HG03457 (cell line): Measurements from ENCODE around the gene RPS6KC1.
"Not testable (repeated sequence)": the region's sequence is repeated elsewhere in the genome, so short reads cannot be mapped to it uniquely, and the experiment has no call there.

ENCODE experiments used
- ATAC-seq: cut with Tn5 transposase; IDR thresholded peaks from one replicate; pipeline ENCODE4 v1.9.1; 2021; ENCODE audit warnings: moderate number of reproducible peaks; ENCODE audit not compliant: unreplicated experiment

RPS6KC1 gene

DNA sequence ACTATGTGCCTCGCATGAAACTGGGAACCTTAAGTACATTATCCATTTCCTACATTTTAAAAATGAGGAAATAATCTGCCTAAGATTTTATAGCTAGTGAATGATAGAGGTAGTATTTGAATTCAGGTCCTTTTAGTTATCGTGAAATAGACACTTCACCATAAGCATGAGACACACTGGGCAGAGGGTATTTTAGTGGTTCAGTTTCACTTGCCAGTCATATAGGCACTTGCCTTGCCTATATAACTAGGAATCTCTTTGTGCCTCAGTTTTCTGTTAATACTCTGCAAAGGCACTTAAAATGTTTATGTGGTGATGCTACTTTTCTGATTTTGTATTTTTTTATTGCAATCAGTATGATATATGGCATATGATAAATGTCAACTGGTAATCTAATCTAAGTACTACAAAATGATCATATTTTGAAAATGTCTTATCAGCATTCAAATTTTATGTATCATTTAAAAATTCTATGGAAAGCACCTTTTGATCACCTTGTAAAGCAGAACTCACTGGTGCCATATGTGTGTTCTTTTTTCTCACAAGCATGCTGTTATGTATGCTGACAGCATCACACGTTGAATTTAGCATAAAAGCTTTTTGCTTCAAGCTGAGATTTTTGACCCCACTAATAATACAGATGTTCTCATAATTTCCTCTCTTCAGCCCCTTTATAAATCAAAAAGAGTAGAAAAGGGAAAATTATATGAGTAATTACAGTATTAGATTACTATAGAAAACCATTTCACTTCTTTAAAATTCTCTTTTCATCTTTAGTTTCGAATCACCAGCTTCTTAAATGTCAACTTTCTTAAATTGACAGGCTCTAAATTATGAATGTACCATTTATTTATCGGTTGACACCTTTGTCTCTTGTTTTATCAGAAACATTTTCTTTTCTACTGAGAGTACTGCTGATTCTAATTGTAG lies 52.6 kb downstream of the RPS6KC1 start:
- peak; percentile 51 for ATAC-seq

DNA sequence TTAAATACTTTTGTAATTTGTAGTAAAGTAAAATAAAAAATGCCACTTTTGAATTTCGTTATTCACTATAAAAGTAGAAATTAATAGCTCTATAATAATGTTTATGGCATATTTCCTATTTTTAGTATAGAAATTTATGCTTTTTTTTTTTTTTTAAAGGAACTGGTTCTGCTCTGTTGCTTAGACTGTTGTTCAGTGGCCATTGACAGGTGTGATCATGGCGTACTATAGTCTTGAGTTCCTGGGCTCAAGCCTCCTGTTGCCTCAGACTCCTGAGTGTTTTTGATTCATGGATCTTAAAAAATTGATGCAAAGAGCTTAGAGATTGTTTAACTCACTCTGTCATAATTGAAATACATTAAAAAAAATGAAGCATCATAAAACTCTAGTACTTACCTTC lies 53.6 kb downstream of the RPS6KC1 start:
- ATAC-seq = no peak

DNA sequence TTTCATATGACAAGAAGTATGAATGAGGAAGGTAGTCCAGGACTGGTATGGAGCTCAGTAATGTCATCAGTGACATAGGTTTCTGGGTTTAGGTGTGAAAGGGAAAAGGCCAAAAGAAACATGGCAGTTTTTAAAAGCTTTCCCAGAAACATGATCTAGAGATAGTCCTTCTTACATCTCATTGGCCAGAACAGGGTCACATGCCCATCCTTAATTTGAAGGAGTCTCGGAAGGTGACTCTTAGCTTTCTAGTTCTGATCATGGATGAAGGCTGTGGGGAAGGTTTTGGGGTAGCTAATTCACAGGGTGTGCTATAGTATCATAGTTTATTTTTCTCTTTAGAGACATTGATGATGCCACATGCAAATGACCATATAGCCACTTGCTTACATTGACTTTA lies 55.3 kb downstream of the RPS6KC1 start:
- no peak for ATAC-seq

DNA sequence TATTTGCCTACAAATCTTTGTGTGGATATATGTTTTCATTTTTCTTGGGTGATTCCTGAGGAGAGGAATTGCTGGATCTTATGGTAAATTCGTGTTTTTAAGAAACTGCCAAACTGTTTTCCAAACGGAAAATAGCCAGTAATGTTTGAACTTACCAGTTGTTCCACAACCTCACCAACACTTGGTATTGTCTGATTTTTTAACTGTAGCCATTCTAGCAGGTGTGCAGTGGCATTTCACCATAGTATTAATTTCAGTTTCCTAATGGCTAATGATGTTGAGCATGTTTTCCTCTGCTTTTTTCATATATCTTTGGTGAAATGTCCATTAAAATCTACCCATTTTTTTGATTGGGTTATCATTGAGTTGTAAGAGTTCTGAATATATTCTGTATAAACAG lies 56.6 kb downstream of the RPS6KC1 start:
- no peak for ATAC-seq

DNA sequence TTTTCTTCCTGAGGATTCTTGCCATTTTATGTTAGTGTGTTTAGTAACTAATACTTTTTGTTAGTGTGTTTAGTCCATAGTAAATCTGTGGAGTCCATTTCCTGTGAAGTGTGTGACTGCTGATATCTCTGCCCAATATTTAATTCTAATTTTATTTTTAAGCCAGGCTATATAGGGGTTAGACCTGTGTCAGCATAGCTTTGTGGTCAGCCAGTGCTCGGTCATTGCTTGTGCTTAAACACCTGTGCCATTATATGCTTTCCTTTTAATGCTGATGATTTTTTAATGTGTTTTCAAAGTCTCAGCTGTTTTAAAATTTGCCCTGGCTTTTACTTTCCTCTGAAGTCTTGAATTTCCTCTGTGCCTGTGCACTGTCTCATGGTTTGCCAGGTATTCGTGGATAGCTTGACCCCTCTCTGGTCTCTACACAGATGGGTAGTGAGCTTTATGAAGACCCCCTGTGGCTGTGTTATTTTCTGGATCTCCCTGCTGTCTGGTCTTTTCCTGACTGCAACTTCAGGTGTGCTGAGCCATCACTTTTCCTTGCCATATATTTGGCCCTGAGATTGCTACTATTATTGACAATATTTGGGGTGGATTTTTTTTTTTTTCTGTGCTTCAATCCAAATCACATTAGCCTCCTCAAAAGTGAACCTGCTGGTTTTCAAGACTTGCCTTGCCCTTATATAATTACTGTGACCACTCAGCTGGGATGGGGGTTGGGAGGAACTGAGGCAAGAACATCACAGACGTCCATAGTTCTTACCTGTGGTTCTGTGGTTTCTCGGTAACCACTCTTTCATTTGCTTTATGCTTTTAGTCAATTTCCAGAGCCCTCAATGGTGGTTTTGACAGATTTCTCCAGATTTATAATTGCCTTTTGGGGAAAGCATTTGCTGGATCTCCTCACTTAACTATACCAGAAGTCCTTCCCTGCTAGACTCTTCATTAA lies 59.6 kb downstream of the RPS6KC1 start:
- peak; percentile 84 for ATAC-seq

DNA sequence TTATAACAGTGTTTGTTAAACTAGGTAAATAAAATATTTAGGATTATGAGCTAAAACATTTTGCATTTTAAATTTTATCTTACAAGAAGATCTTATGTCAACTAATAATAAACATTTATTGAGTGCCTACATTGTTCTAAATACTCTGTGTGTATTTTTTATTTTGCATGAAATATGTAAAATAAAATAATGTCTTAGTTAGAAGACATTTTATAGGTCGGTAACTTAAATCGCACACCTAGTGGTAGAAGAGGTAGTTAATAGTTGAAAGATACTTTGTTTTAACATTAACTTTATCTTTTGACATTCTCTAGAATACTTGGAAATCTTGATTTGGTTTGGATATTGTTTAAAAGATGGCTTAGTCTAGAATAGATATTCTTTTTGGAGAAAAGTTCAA lies 60.5 kb downstream of the RPS6KC1 start:
- no peak for ATAC-seq

DNA sequence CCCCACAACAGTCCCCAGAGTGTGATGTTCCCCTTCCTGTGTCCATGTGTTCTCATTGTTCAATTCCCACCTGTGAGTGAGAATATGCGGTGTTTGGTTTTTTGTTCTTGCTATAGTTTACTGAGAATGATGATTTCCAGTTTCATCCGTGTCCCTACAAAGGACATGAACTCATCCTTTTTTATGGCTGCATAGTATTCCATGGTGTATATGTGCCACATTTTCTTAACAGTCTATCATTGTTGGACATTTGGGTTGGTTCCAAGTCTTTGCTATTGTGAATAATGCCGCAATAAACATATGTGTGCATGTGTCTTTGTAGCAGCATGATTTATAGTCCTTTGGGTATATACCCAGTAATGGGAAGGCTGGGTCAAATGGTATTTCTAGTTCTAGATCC lies 61.7 kb downstream of the RPS6KC1 start:
- not testable (repeated sequence) for ATAC-seq

DNA sequence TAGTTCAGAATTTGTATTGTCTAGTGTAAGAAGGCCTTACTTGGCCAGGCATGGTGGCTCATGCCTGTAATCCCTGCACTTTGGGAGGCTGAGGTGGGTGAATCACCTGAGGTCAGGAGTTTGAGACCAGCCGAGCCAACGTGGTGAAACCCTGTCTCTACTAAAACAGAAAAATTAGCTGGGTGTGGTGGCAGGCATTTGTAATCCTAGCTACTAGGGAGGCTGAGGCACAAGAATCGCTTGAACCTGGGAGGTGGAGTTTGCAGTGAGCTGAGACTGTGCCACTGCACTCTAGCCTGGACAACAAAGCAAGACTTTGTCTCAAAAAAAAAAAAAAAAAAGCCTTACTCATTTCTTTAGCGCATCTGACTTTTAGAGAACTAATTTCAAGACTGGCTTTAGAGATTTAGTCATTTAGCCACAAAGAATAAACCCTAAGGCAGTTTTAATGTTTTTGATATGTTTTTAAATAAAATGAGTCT lies 66.7 kb downstream of the RPS6KC1 start:
- not testable (repeated sequence) for ATAC-seq

DNA sequence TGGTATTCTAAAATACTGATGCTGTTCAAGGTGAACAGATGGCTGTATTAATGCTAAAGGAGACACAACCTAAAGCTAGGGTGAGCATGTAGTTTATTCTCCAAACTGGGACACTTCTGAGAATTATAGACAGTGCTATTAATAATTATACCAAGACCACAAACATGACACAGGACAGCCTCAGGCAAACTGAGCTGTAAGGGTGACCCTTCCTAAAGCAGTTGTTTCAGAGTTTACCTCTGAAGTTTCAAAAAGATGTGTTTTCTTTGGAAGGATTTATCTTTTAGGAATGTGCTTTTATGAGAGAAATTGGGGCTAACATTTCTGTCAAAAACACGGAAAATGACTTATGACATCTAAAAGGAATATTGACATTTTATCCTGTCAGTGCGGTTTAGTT lies 68.8 kb downstream of the RPS6KC1 start:
- no peak for ATAC-seq

DNA sequence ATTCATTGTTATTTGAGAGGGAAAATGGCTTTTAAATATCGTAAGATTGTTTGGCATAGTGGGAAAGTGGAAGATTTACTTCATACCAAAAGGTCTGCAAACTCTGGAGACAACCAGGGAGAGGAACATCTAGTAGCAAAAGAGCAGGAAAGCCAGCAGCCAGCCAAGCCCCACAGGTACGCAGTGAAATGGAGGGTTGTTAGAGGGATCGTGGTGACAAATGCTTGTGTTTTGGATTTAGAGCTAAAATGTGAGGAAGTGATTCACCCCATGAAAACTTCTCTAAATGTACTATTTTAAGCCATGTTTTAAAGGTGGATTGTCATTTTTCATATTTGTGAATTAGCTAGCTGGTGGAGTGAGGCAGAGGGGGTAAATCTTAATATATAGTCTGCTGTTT lies 69.3 kb downstream of the RPS6KC1 start:
- no peak for ATAC-seq

DNA sequence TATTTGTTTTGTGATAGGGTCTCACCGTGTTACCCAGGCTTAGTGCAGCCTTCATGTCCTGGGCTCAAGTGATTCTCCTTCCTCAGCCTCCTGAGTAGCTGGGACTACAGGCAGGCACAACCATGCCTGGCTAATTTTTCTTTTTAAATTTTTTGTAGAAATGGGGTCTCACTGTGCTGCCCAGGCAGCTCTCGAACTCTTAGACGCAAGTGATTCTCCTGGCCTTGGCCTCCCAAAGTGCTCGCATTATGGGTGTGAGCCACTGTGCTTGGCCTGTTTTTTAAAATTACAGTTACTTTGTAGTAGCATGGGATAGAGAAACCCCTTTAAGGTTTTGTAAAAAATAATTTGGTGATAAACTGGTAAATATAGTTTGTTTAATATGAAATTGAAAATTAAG lies 69.9 kb downstream of the RPS6KC1 start:
- no peak for ATAC-seq

DNA sequence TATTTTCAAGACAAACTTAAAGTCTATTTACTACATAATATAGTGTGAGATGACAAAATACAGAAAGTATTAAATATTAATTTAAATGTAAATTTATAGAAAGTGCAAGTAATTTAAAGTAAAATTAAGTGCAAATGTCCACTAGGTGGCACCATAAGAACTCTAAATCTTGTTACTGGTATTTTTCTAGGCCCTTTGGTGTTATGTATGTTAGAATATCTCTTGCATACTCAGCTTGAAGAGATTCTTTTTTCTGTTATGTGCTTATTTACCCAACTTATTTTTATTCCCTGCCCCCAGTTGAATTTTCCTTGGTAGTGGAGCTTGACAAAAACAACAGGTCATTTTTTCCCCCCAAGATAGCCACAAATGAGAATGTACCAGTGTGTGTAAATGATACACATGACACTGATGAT lies 71.5 kb downstream of the RPS6KC1 start:
- ATAC-seq = no peak

DNA sequence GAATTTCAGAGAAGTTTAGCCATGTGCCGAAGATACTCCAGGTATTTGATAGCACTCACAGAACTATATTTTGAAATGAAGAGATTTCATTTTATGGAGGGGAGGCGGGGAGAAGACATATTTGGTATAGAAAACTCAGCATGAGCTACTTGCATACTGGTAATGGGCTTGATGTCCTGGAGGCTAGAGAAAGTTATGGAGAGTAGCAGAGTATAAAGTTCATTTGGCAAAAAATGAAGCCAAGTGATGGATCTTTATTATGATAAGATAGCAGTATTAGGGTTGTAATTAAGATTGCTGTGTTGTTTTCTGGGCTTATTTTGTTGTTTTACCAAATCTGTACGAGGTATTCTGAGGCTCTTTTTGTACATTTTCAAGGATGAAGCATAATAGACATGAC lies 72.0 kb downstream of the RPS6KC1 start:
- no peak for ATAC-seq

DNA sequence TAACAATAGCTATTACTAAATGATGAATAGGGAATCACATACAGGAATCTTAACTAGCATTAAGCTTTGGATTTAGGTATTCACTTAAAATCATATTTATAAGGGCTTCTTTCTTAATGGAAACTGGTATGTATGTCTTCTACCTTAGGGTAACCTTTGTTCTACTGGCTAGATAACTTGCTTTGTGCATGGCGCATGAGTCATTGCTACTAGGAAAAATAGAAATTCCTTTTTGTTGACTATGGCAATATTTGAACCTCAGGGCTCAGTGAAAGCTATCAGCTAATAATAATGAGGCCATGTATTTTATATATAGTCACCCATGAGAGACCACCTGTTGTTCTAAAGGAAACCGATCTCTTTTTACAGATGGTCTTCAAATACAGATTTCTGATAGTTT lies 72.5 kb downstream of the RPS6KC1 start:
- ATAC-seq = no peak

DNA sequence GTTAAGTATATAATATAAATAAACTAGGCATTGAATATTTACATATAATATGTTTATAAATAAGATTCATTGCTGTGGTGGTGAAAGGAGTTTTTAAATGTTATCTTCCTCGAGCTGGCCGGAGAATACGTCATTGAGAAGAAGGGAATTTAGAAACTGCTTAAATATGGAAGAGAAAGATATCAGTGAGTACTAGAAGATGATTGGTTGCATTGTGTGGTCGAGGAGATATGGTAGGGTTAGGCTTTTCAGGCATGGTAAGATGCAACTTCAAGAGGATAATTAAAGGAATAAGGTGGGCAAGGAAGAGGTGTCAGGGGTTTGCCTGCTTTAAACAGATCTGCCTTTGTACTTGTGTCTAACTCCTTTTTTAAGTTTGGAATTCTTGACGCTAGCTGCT lies 73.5 kb downstream of the RPS6KC1 start:
- ATAC-seq = no peak

DNA sequence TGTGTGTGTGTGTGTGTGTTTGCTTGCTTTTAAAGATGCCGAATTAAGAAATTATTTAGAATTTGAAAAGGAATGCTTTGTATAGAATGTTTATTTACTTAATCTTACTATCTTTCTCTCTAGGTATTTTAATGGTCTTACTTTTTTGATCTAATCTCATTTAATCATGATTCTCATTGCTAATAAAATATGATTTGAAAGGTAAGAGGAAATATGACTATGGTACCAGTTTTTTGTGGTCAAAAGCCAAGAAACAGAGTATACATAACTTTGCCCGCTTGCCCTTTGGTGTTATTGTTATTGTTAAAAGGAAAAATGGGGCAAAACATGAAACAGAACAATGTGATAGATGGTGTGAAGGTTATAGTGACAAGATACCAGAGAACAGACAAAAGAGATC lies 74.6 kb downstream of the RPS6KC1 start:
- ATAC-seq = no peak

DNA sequence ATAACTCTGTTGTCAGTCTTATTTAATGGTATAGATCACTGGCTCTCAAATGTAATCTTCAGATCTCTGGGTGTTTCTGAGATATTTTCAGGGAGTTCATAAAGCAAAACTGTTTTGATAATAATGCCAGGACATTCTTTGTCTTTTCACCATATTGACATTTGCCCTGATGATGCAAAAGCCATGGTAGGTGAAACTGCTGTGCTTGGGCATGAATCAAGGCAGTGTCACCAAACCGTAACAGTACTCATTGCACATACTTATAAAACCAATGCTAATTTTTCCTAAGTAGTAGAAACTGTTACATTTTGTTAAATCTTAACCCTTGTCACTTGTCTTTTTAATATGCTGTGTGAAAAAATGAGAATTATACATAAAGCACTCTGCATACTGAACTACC lies 76.0 kb downstream of the RPS6KC1 start:
- ATAC-seq = no peak

DNA sequence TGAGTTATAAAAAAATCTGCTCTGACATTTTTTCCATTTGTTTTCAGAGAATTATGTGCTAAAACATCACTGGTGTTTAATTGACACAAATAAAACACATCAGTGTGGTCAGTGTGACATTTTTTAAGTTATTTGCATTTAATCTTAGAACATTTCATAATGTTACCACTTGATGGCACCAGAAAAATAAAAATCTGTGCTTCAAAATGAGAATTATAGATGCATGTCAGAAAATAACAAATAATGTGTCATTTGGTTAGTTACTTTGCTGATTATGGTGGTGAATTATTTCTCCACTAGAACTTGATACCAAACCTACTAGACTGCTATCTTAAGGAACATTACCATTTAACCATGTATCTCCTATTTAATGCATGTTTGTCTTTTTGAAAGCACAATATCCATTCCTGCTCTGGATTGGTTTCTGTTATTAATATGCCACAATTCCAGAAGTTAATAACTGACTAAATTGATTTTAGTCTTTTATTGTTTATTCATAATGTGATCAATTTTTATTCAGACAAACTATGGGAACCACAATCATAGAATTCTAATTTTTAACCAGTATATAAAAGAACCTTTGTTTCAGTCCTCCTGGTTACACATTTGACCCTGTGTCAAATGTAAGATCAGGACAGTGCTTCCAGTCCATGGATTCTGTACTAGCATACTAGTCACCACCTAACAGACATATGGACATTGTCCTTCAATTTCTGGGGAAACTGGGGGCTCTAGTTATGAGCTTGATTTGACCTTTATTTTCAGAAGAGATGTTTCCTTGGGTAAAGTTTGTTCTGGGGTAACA lies 81.0 kb downstream of the RPS6KC1 start:
- ATAC-seq = no peak

DNA sequence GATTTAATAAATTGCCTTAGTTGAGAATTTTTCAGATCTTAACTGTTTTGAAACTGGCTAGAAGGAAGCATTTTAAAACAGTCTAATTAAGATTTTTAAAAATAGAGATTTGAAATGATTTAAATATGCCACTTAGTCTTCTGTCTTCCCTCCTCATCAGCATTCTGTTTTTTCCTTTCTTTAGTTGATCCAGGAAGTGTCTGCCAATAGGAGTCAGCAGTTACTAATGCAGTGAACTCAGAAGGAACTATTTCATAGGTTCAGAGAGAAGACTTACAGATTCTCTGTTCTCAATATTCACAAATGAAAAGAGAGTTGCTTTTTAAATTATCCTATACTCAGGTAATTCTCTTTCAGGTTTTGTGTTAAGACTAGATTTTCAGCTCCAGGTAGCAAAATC lies 84.5 kb downstream of the RPS6KC1 start:
- no peak for ATAC-seq

DNA sequence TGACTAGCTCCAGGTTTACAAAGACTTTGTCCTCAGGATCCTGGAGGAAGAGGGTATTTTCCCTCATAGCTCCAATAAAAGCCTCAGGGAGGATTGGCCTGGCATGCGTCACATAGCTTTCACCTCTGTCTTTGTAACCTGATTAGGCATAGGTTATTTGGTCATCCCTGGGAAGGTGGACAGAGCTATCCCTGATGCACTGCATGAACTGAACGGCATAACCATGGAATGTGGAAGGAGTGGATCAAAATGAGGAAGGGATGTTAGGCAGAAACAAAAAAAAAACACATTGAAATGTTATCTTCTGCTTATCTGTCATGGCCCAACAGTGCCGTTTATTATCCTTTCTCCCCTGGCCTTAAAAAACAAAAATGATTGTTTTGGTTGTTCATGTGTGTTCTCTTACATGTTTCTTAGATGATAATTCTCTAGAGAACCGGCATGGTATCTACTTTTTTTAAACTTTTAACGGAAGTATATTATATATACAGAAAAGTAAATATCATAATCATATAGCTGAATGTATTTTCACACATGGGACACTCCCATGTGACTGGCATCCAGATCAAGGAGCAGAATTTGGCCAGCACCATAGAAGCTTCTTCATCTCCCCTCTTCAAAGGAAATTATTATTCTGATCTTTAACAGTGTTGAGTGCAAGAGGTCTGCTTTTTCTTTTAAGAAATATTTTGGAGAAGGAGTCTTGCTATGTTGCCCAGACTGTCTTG lies 85.3 kb downstream of the RPS6KC1 start:
- ATAC-seq = no peak
